ENCODE results near the gene MEGF6.

The MEGF6 gene

DNA sequence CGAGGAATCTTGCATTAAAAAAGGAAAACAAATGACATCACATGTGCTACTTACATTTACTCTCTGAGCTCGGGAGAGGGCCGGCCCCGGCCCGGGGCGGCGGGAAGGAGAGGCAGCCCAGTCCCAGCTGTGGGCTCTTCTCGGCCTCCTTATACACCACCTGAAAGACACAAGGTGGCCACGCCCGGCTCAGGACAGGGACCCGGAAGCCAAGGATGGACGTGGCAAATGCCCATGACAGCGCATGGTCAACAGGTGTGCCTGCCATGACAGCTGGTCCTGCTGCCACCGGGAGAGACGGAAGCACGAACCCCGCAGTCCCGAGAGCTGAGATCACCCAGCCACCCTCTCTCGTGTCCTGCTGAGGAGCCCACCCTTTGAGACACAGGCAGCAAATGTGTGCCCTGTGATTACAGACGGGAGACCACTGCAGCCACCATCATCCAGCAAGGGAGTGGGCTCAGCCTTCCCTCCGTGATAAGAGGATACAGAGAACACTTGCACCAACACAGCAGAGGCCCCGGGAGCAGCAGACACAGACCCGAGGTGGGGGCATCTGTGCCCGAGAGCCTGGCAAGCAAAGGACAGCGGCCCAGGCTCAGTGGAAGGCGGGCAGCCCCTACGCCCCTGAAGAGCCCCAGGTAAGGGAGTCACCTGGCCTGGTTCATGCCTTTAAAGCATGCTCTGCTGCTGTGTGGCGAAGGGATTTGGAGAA, 22.2 kb upstream of the MEGF6 start:
- ChIA-PET CTCF (interaction anchor here (7.4 kb wide), 1 partner anchor 13 kb away, joined by 55 read pairs; no protein-coding TSS in a partner anchor), POLR2A (no interaction called here)
- TF ChIP-seq, protein P1, sequence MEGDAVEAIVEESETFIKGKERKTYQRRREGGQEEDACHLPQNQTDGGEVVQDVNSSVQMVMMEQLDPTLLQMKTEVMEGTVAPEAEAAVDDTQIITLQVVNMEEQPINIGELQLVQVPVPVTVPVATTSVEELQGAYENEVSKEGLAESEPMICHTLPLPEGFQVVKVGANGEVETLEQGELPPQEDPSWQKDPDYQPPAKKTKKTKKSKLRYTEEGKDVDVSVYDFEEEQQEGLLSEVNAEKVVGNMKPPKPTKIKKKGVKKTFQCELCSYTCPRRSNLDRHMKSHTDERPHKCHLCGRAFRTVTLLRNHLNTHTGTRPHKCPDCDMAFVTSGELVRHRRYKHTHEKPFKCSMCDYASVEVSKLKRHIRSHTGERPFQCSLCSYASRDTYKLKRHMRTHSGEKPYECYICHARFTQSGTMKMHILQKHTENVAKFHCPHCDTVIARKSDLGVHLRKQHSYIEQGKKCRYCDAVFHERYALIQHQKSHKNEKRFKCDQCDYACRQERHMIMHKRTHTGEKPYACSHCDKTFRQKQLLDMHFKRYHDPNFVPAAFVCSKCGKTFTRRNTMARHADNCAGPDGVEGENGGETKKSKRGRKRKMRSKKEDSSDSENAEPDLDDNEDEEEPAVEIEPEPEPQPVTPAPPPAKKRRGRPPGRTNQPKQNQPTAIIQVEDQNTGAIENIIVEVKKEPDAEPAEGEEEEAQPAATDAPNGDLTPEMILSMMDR (IDR thresholded peaks at IDR 0.05; ENCODE audit: control extremely low read depth, extremely low read depth, low read depth, missing control alignments): no peak
- DNase-seq (ENCODE audit: extremely low spot score): no peak

DNA sequence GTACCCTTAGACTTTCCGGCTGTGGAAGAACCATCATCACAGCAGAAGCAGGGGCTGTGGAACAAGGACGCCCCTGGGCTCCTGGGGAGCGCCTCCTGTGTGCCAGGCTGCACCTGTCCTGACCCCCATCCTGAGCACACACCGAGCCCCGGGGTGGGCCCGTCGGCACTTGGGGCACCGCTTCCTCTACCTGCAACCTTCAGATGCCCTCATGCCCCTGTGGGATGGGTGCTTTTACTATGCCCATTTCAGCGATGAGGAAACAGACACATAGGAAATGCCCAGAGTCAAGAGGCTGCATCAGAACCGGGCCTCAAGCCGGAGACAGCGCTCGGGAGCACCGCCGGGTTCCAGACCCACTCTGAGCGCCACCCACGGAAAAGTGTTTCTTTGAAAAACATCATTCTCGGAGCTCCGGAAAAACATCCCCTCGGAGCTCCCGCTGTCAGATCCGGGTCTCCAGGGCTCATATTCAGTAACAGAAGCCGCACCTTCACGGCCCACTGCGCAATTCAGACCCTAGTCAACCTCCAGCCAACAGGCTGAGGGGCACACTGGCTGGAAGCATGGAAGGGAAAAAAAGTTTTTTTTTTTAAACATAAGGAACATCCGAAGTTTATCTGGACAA, 21.5 kb upstream of the MEGF6 start:
- no peak for DNase-seq (ENCODE audit: extremely low spot score)
- TF ChIP-seq, protein P1 (IDR thresholded peaks at IDR 0.05; ENCODE audit: control extremely low read depth, extremely low read depth, low read depth, missing control alignments): no peak
- ChIA-PET POLR2A (no interaction called here), CTCF (interaction anchor here (0.8 to 7.4 kb wide), 2 partner anchors 13 to 16 kb away, joined by 4 to 55 read pairs; no protein-coding TSS in a partner anchor)

DNA sequence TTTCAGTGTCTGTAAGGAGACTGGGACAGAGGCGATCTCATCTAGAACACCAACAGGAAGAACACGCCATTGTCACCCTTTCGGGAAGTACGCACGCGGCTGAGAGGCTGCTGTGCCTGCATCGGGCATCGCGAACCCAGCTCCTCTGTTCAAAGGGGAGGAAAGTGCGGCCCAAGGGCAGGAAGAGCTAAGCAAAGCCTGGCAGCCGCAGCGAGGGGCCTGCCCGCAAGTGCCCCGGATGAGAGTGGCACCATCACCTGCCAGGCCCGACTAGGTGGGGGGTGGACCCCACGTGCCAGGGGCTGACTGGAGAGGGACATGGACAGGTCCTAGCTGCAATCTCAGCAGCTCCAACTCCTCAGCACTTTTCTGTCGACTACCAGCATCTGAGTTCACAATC, 21.0 kb upstream of the MEGF6 start:
- TF ChIP-seq, protein P1 (IDR thresholded peaks at IDR 0.05; ENCODE audit: control extremely low read depth, extremely low read depth, low read depth, missing control alignments): no peak
- ChIA-PET POLR2A (no interaction called here), CTCF (interaction anchor here (0.8 to 7.4 kb wide), 2 partner anchors 12 to 16 kb away, joined by 4 to 55 read pairs; no protein-coding TSS in a partner anchor)

DNA sequence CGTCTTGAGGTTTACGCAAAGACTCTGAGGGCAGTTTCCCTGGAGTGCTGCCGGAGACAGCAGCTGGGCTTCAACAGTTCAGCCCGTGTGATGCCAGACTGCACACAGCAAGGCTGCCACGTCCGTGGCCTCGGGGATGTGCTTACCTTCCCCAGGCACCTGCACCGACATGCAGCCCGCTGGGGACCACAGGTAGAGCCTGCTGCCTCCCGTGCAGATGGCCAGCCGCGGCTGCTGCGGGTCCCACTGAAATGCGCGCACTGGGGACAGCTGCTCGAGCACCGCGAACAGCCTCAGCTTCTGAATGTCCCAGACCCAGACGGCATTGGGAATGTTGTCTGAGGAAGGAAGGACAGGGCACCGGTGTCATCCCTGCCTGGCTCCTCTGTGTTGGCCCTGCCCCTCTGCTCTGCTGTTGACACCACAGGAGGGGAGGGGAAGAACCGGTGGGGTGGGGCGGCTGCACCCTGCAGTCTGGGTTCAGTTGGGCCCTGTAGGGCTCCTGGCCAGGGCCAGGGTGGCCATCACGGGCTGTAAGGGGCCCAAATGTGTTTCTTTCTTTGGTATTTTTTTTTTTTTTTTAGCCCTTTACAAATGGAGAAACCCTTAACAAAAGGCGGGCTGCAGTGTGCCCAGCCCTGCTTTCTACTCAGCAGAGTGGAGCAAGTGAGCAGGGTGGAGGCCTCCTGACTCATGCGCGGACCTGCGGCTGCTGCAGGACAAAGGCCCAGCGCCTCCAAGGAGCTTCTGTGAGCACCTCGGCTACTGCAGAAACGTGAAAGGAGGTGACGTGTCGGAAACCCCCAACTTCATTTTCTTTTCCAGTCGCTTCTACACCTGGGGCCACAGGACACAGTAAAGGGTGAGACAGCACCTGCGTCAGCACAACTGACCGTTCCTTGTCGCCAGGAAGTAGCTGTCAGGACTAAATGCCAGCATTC, 20.3 kb upstream of the MEGF6 start:
- TF ChIP-seq, protein P1 (IDR thresholded peaks at IDR 0.05; ENCODE audit: control extremely low read depth, extremely low read depth, low read depth, missing control alignments): no peak
- ChIA-PET POLR2A (no interaction called here), CTCF (interaction anchor here (0.8 to 7.4 kb wide), 2 partner anchors 12 to 17 kb away, joined by 4 to 55 read pairs; no protein-coding TSS in a partner anchor)
- no peak for DNase-seq (ENCODE audit: extremely low spot score)

More for the DNA sequence above, 21.0 kb upstream of the MEGF6 start:
- no peak for DNase-seq (ENCODE audit: extremely low spot score)

DNA sequence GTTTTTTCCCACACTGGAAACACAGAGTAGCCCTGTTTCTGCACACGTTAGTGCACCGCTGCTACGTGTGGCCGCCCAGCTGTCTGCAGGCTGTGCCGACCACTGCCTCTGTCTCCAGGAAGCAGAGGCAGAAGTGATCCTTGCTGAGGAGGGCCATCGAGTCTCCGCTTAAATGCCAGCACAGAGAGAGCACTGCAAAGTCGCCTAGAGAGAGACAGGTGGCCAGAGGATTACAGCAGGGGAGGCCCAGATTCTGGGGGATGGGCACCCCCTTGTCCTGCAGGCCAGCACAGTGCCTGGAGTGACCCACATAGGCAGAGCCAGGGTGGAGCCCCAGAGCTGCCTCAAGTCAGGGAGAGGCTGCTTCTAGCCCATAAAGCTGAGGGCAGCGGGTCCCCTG, 19.6 kb upstream of the MEGF6 start:
- POLR2A ChIA-PET: no interaction called here
- CTCF ChIA-PET: interaction anchor here (1.2 to 7.4 kb wide), 3 partner anchors 8 to 19 kb away, joined by 3 to 55 read pairs (median 3); partner anchors contain the start of gene WRAP73
- TF ChIP-seq, protein P1 (IDR thresholded peaks at IDR 0.05; ENCODE audit: control extremely low read depth, extremely low read depth, low read depth, missing control alignments): no peak
- DNase-seq (ENCODE audit: extremely low spot score): no peak

DNA sequence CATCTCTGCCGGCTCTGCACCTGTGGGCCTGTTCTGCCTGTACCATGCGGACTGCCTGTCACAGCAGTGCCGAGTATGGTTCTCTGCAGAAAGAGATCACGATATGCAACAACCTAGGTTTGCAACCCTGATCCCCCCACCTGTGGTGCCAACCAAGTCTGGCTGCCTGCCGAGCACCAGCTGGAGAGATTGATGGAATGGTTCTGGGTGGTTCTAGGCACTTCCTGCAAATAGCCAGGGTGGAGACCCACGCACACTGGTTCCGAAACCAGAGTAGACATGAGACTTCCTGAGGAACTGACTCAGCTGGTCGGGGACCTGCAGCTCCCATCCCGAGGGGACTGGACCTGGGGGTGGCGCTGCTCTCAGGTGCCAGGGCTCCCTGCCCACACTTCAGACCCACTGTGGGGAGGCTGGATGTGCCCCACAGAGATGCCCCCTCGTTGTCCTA, 18.9 kb upstream of the MEGF6 start:
- DNase-seq (ENCODE audit: extremely low spot score): no peak
- ChIA-PET CTCF (interaction anchor here (1.1 to 7.4 kb wide), 4 partner anchors 9 to 19 kb away, joined by 3 to 55 read pairs (median 3); partner anchors contain the start of gene WRAP73), POLR2A (interaction anchor here (1.0 kb wide), 1 partner anchor 17 kb away, joined by 3 read pairs; no protein-coding TSS in a partner anchor)
- TF ChIP-seq, protein P1 (IDR thresholded peaks at IDR 0.05; ENCODE audit: control extremely low read depth, extremely low read depth, low read depth, missing control alignments): no peak
